Lower leg skin (tissue), 4 donors: ENCODE measurements around the gene HS6ST2. TPM values are rescaled to one million over a fixed set of nuclear protein-coding genes. Genes with fewer than 3 reads are reported as not detected.

Source experiments
- DNase-seq, 2 donors: peaks; one replicate each; pipeline ENCODE4 v3.0.0-alpha.2; 2019; ENCODE audit warnings: low spot score in 2 of 2
- H3K4me3 ChIP-seq: fragments of 200-600 bp; sonication (generic); 2 replicates; pipeline ENCODE4 v1.5.1; 2017; ENCODE audit warnings: mild to moderate bottlenecking, low read depth; ENCODE audit not compliant: poor library complexity, severe bottlenecking
- POLR2A ChIP-seq, 2 donors: fragments of 450-650 bp; IDR thresholded peaks; one replicate each; pipeline ENCODE4 v1.6.1; 2016 to 2017; ENCODE audit warnings: antibody characterized with exemption in 2 of 2, mild to moderate bottlenecking in 1 of 2, moderate library complexity in 1 of 2
- WGBS, 2 donors: methylation state at CpG; one replicate each; pipeline ENCODE4 v1.1.5; 2018; 5-methylcytosine and 5-hydroxymethylcytosine counted together
- intact Hi-C: fragments of 100-400 bp; cut with DNase I; formaldehyde crosslinking; loops from one replicate; pipeline ENCODE4 v1.15.0; 2023; ENCODE audit warnings: low total_unique reads
- total RNA-seq, 4 donors: library from RNA; depleted of rRNA; stranded (reverse); fragments of >200 nt; gene quantifications; one replicate each; pipeline ENCODE4 v1.1.0, GENCODE V29; 2016
- TF ChIP-seq, protein P1 (sequence below), 3 donors: fragments of 450-650 bp; IDR thresholded peaks; one replicate each; pipeline ENCODE4 v1.5.1; 2016; ENCODE audit warnings: antibody characterized with exemption in 3 of 3, mild to moderate bottlenecking in 3 of 3, moderate library complexity in 2 of 3

HS6ST2 gene
- total RNA-seq, 4 donors from 2014 or later, result 0.17 to 0.29 TPM; not detected in 2

DNA sequence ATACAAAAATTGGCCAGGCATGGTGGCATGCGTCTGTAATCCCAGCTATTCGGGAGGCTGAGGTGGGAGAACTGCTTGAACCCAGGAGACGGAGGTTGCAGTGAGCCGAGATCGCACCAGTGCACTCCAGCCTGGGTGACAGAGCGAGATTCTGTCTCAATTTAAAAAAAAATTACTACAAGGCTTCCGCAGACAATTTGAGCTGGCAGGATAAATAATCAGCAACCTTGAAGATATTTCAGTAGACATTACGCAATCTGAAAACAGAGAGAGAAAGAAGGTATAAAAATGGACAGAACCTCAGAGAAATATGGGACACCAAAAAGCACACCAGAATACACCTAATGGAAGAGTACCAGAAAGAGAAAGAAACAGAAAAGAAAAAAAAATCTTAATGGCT is 25.3 kb downstream of the HS6ST2 start:
- 91 to 96% methylated on average over 7 to 8 of the region's 8 CpGs for WGBS, 2 donors
- no peak for DNase-seq
- intact Hi-C loops, result no loop called here
- TF ChIP-seq, protein P1, sequence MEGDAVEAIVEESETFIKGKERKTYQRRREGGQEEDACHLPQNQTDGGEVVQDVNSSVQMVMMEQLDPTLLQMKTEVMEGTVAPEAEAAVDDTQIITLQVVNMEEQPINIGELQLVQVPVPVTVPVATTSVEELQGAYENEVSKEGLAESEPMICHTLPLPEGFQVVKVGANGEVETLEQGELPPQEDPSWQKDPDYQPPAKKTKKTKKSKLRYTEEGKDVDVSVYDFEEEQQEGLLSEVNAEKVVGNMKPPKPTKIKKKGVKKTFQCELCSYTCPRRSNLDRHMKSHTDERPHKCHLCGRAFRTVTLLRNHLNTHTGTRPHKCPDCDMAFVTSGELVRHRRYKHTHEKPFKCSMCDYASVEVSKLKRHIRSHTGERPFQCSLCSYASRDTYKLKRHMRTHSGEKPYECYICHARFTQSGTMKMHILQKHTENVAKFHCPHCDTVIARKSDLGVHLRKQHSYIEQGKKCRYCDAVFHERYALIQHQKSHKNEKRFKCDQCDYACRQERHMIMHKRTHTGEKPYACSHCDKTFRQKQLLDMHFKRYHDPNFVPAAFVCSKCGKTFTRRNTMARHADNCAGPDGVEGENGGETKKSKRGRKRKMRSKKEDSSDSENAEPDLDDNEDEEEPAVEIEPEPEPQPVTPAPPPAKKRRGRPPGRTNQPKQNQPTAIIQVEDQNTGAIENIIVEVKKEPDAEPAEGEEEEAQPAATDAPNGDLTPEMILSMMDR (IDR thresholded peaks at IDR 0.05), result no peak
- no peak for TF ChIP-seq POLR2A (IDR thresholded peaks at IDR 0.05)
- no peak overlapping the region for H3K4me3 ChIP-seq

DNA sequence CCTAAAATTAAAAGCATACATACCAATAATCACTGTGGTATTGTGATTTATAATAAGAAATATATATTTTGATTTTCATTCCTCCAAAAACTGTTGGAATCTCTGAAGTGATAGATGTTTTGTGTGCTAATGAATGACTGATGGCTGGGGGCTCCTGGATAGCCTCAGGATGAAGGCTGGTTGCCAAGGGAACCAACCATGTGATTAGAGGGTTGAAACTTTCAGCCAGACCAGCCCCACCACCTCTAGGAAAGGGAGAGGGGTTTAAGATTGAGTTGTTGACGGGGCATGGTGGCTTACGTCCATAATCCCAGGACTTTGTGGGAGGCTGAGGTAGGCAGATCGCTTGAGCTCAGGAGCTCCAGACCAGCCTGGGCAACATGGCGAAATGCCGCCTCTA is 34.0 kb downstream of the HS6ST2 start:
- DNase-seq, result no peak
- WGBS, 2 donors, result 84 to 91% methylated on average over 5 of the region's 5 CpGs
- no peak overlapping the region for H3K4me3 ChIP-seq
- intact Hi-C loops, result no loop called here
- TF ChIP-seq, protein P1 (IDR thresholded peaks at IDR 0.05), result no peak
- TF ChIP-seq POLR2A (IDR thresholded peaks at IDR 0.05), result no peak

DNA sequence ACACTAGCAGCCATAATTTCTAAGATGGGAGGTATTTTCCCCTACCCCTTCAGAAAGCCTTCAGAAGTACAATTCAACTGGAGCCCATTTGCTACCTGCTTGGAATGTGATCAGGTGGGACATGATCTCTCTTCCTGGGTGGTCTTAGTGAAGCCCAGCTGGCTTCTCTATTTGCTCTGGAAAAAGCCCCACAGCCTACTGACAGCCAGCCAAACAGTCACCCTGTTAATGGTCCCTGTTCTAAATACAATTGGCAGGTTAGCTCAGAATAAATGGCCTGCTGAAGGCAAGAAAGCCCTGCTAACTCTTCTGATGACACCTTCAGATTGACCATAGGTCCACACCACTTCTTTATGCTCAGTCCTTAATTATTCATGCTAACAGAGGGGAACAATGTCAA is 39.9 kb downstream of the HS6ST2 start:
- no peak for DNase-seq
- no peak overlapping the region for H3K4me3 ChIP-seq
- TF ChIP-seq POLR2A (IDR thresholded peaks at IDR 0.05), result no peak
- TF ChIP-seq, protein P1 (IDR thresholded peaks at IDR 0.05), result no peak
- intact Hi-C loops, result no loop called here

DNA sequence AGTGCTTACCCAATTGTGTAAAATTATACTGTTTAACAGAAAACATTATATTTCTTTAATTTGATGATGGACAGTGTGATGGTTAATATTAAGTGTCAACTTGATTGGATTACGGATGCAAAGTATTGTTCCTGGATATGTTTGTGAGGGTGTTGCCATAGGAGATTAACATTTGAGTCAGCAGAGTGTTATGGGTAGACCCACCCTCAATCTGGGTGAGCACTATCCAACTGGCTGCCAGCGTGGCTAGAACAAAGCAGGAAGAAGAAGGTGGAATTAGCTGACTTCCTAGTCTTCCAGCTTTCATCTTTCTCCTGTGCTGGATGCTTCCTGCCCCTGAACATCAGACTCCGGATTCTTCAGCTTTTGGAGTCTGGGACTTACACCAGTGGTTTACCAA is 42.1 kb downstream of the HS6ST2 start:
- intact Hi-C loops, result no loop called here
- no peak overlapping the region for H3K4me3 ChIP-seq
- no peak for TF ChIP-seq POLR2A (IDR thresholded peaks at IDR 0.05)
- TF ChIP-seq, protein P1 (IDR thresholded peaks at IDR 0.05), result no peak
- no peak for DNase-seq
- WGBS, 2 donors, result 78 to 85% methylated on average over 3 of the region's 3 CpGs

DNA sequence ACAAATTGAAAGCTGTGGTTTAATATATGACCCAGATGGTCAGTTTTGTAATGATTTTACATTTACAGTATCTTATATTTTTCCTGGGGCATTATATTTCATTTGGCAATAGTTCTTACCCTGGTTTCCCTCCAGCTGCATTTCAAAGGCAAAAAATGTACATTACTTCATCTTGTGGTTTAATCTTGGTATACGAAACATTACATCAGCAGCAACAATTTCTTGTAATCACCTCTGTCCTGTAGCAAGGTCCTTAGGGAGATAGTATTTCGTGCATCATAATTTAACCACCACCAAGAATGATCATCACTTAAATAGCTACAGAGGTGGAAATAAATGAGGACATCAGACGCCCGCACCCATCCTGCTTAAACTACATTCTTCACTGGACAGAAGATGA is 48.8 kb downstream of the HS6ST2 start:
- TF ChIP-seq, protein P1 (IDR thresholded peaks at IDR 0.05), result no peak
- TF ChIP-seq POLR2A (IDR thresholded peaks at IDR 0.05), result no peak
- WGBS, 2 donors, result 56 to 71% methylated on average over 4 of the region's 4 CpGs
- no peak overlapping the region for H3K4me3 ChIP-seq
- intact Hi-C loops, result no loop called here
- DNase-seq, result no peak

DNA sequence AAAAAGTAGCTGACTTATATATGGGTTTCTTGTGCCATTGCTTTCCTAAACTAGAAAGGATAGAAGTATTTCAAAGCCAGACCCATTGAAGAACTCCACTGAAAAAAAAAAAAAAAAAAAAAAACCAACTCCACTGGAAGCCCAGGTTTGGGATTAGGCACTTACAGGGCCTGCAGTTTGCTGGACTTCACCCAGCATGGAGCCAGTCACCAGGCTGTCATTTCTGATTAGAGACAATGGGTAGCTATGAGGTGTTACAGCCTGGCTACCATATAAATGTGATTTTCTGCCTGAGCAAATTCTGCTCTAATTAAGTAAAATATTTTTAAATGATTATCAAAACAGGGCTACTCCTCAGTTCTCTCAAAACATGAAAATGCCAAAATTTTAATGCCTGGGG is 49.5 kb downstream of the HS6ST2 start:
- TF ChIP-seq POLR2A (IDR thresholded peaks at IDR 0.05), result no peak
- intact Hi-C loops, result no loop called here

More for the DNA sequence above, 49.5 kb downstream of the HS6ST2 start:
- H3K4me3 ChIP-seq, result no peak overlapping the region
- DNase-seq, result no peak
